OCI-LY7 (cell line): ENCODE measurements around the gene RCE1. TPM values are rescaled to one million over a fixed set of nuclear protein-coding genes. Genes with fewer than 3 reads are reported as not detected.

Experiments
- BruUV-seq: library from RNA; stranded (reverse); fragments of 400-500 nt; replicated peaks from 2 replicates; lab custom pipeline; 2021; lab: Mats Ljungman, UMichigan
- CTCF ChIA-PET: fragments of 300-600 bp; sonication (Branson Sonifier 250); formaldehyde crosslinking; loops from one replicate; lab custom pipeline; 2022; ENCODE audit warnings: antibody characterized with exemption; ENCODE audit not compliant: unreplicated experiment; lab: Charles Lee
- POLR2A ChIA-PET: fragments of 300-600 bp; sonication (Branson Sonifier 250); formaldehyde crosslinking; loops from one replicate; lab custom pipeline; 2022; ENCODE audit warnings: antibody characterized with exemption; lab: Charles Lee
- DNase-seq: peaks from one replicate; pipeline ENCODE4 v3.0.0-alpha.2; 2015; ENCODE audit warnings: low spot score
- H2AFZ ChIP-seq: fragments of 200-600 bp; sonication (generic), shearing (Covaris generic); 2 replicates; pipeline ENCODE4 v1.6.1; 2014; ENCODE audit warnings: mild to moderate bottlenecking, antibody characterized with exemption, low read length, moderate library complexity
- H3K27ac ChIP-seq: fragments of 200-600 bp; sonication (generic); 2 replicates; pipeline ENCODE4 v1.5.1; 2014; ENCODE audit warnings: mixed run types, low read depth, mild to moderate bottlenecking, moderate library complexity, low read length, inconsistent platforms; ENCODE audit not compliant: poor library complexity, severe bottlenecking
- H3K36me3 ChIP-seq: fragments of 200-600 bp; sonication (generic); 2 replicates; pipeline ENCODE4 v1.6.1; 2014; ENCODE audit warnings: mild to moderate bottlenecking, antibody characterized with exemption, low read length, moderate library complexity, mixed read lengths; ENCODE audit not compliant: insufficient read depth
- H3K4me1 ChIP-seq: fragments of 200-600 bp; sonication (generic); 2 replicates; pipeline ENCODE4 v1.5.1; 2014; ENCODE audit warnings: mild to moderate bottlenecking, low read length; ENCODE audit not compliant: insufficient read depth, poor library complexity, severe bottlenecking
- H3K4me2 ChIP-seq: fragments of 200-600 bp; sonication (generic); 2 replicates; pipeline ENCODE4 v1.6.1; 2014; ENCODE audit warnings: mild to moderate bottlenecking, low read length
- H3K4me3 ChIP-seq: fragments of 200-600 bp; sonication (generic); 2 replicates; pipeline ENCODE4 v1.5.1; 2014; ENCODE audit warnings: mild to moderate bottlenecking, low read depth, low read length; ENCODE audit not compliant: poor library complexity, severe bottlenecking
- H3K79me2 ChIP-seq: fragments of 200-600 bp; sonication (generic); 2 replicates; pipeline ENCODE4 v1.6.1; 2016; ENCODE audit warnings: low read depth, mild to moderate bottlenecking, low read length, moderate library complexity, mixed read lengths; ENCODE audit not compliant: insufficient read depth
- H3K9me2 ChIP-seq: fragments of 200-600 bp; sonication (generic); 2 replicates; pipeline ENCODE4 v1.6.1; 2016; ENCODE audit warnings: mild to moderate bottlenecking, low read length, mixed read lengths; ENCODE audit not compliant: insufficient read depth
- H3K9me3 ChIP-seq: fragments of 200-600 bp; sonication (generic); 2 replicates; pipeline ENCODE4 v1.6.1; 2014; ENCODE audit warnings: mild to moderate bottlenecking, mixed run types, low read length, mixed read lengths
- H4K20me1 ChIP-seq: fragments of 200-600 bp; sonication (generic); 2 replicates; pipeline ENCODE4 v1.6.1; 2014; ENCODE audit warnings: mild to moderate bottlenecking, antibody characterized with exemption, low read length, moderate library complexity, mixed read lengths; ENCODE audit not compliant: insufficient read depth
- EZH2phosphoT487 ChIP-seq: fragments of 200-600 bp; sonication (generic); IDR thresholded peaks from 2 replicates; pipeline ENCODE4 v1.6.1; 2018; ENCODE audit warnings: low read depth, borderline replicate concordance, mild to moderate bottlenecking, mixed run types, antibody characterized with exemption, low read length, moderate library complexity, mixed read lengths
- intact Hi-C: fragments of 100-400 bp; cut with micrococcal nuclease; formaldehyde crosslinking; loops from one replicate; pipeline ENCODE4 v1.10.0; 2022; ENCODE audit not compliant: unreplicated experiment
- total RNA-seq, 2 experiments: library from RNA; depleted of rRNA in 1 of 2; stranded (reverse); fragments of >200 nt in 1 of 2; shearing (Covaris generic) in 1 of 2; gene quantifications; 2 replicates each; pipeline ENCODE4 v1.2.3, GENCODE V29; 2014 to 2022
- TF ChIP-seq, protein P1 (sequence below): fragments of 200-600 bp; sonication (generic); conservative IDR thresholded peaks from 2 replicates; pipeline ENCODE4 v1.5.1; 2014; ENCODE audit warnings: mild to moderate bottlenecking, antibody characterized with exemption, low read length, moderate library complexity, mixed read lengths

The RCE1 gene
- total RNA-seq, 2 experiments from 2014 or later: 34.9 to 62.9 TPM

DNA sequence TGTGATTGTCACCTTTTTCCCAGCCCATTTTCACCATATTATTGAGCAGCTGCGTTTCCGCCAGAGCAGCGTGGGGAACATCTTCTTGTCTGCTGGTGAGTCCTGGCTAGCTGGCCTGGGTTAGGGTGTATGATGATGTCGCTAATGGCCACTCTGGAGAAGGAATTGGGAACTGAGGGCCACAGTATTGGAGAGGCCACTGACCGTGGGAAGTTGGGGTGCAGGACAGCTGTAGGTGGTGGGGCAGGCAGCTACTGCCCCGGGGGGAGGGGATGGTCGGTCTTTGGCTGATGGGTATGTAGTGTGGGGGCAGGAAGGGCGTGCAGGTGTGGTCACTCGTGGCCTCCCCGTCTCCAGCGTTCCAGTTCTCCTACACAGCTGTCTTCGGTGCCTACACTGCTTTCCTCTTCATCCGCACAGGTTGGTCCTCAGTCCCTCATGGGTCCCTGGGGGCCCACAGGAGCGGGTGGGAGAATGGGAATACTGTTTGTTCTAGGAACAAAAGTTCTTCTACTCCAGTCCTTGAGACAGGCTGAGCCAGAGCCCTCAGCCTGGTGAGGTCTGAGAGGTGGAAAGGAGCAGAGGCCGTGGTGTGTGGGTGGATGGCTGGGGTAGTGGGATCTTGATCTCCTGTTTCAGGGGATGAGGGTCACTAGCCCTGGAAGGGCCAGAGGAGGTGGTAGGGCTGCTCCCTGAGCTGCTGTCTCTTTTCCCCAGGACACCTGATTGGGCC is 2.1 kb downstream of the RCE1 start:
- peaks cover 30% of the 10 kb centered on the region for H3K4me1 ChIP-seq
- CTCF ChIA-PET: no interaction called here
- H3K4me2 ChIP-seq: no peak overlapping the region
- H3K9me2 ChIP-seq: no peaks in the 10 kb centered on the region
- peaks cover 38% of the 10 kb centered on the region for H3K79me2 ChIP-seq
- BruUV-seq: no TSS peak
- no peak overlapping the region for H2AFZ ChIP-seq
- H3K27ac ChIP-seq: no peak overlapping the region
- POLR2A ChIA-PET: no interaction called here
- intact Hi-C loops: no loop called here
- DNase-seq: no peak
- TF ChIP-seq, protein P1, sequence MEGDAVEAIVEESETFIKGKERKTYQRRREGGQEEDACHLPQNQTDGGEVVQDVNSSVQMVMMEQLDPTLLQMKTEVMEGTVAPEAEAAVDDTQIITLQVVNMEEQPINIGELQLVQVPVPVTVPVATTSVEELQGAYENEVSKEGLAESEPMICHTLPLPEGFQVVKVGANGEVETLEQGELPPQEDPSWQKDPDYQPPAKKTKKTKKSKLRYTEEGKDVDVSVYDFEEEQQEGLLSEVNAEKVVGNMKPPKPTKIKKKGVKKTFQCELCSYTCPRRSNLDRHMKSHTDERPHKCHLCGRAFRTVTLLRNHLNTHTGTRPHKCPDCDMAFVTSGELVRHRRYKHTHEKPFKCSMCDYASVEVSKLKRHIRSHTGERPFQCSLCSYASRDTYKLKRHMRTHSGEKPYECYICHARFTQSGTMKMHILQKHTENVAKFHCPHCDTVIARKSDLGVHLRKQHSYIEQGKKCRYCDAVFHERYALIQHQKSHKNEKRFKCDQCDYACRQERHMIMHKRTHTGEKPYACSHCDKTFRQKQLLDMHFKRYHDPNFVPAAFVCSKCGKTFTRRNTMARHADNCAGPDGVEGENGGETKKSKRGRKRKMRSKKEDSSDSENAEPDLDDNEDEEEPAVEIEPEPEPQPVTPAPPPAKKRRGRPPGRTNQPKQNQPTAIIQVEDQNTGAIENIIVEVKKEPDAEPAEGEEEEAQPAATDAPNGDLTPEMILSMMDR: no peak
- no peak for TF ChIP-seq EZH2phosphoT487
- H4K20me1 ChIP-seq: peaks cover 7% of the 10 kb centered on the region
- no peaks in the 10 kb centered on the region for H3K9me3 ChIP-seq
- H3K4me3 ChIP-seq: no peak overlapping the region
- peaks cover 49% of the 10 kb centered on the region; the same call in 1 of the 2 replicates for H3K36me3 ChIP-seq

DNA sequence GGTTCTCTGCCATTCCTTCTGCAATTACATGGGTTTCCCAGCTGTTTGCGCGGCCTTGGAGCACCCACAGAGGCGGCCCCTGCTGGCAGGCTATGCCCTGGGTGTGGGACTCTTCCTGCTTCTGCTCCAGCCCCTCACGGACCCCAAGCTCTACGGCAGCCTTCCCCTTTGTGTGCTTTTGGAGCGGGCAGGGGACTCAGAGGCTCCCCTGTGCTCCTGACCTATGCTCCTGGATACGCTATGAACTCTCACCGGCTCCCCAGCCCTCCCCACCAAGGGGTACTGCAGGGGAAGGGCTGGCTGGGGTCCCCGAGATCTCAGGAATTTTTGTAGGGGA is 2.6 kb downstream of the RCE1 start:
- H3K79me2 ChIP-seq: peaks cover 33% of the 10 kb centered on the region
- H3K9me3 ChIP-seq: no peaks in the 10 kb centered on the region
- DNase-seq: no peak
- POLR2A ChIA-PET: no interaction called here
- BruUV-seq: TSS peak; percentile 42
- TF ChIP-seq EZH2phosphoT487: no peak
- TF ChIP-seq, protein P1: no peak
- H3K4me2 ChIP-seq: no peak overlapping the region
- H2AFZ ChIP-seq: no peak overlapping the region
- H3K9me2 ChIP-seq: no peaks in the 10 kb centered on the region
- H3K36me3 ChIP-seq: peaks cover 44% of the 10 kb centered on the region; the same call in 1 of the 2 replicates
- H4K20me1 ChIP-seq: peaks cover 7% of the 10 kb centered on the region
- H3K27ac ChIP-seq: no peak overlapping the region
- H3K4me1 ChIP-seq: peaks cover 24% of the 10 kb centered on the region
- no peak overlapping the region for H3K4me3 ChIP-seq
- CTCF ChIA-PET: no interaction called here
- intact Hi-C loops: no loop called here

DNA sequence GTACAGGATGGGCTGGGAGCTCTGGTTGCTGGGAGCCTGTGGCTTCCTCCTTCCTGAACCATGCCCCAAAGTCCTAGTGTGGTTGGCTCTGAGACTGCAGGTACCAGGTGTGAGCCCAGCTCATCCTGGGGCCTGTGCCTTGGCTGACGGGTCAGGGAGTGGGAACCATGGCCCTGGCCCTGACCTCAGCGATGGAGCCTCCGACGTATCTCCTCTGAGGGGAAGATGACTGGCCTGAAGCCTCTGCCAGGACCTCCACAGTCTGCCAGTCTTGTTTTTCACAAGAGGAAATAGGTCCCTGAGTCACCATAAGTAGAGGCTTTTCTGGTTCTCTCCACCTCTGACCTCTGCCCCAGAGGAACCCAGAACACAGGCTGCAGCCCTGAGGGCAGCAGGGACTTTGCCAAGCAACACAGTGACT is 3.4 kb downstream of the RCE1 start:
- POLR2A ChIA-PET: no interaction called here
- H2AFZ ChIP-seq: no peak overlapping the region
- TF ChIP-seq, protein P1: no peak
- intact Hi-C loops: no loop called here
- H3K4me3 ChIP-seq: no peak overlapping the region
- peaks cover 26% of the 10 kb centered on the region for H3K79me2 ChIP-seq
- CTCF ChIA-PET: no interaction called here
- peaks cover 39% of the 10 kb centered on the region; the same call in 1 of the 2 replicates for H3K36me3 ChIP-seq
- H3K4me1 ChIP-seq: peaks cover 23% of the 10 kb centered on the region
- peaks cover 7% of the 10 kb centered on the region for H4K20me1 ChIP-seq
- no TSS peak for BruUV-seq
- H3K9me3 ChIP-seq: no peaks in the 10 kb centered on the region
- H3K9me2 ChIP-seq: no peaks in the 10 kb centered on the region
- no peak overlapping the region for H3K4me2 ChIP-seq
- H3K27ac ChIP-seq: no peak overlapping the region
- DNase-seq: no peak
